HCT116 (cell line): ENCODE results near the gene SLC1A6. TPM values are rescaled to one million over a fixed set of nuclear protein-coding genes. Genes with fewer than 3 reads are reported as not detected.

Experiments used
- ATAC-seq: fragments of 200-7000 bp; cut with Tn5 transposase; 2 replicates; pipeline ENCODE4 v1.9.1; 2020; ENCODE audit warnings: mild to moderate bottlenecking, moderate library complexity
- BruUV-seq: library from RNA; stranded (reverse); fragments of 400-500 nt; replicated peaks from 2 replicates; lab custom pipeline; 2021; lab: Mats Ljungman, UMichigan
- CTCF ChIA-PET: fragments of 300-600 bp; sonication (Branson Sonifier 250); formaldehyde crosslinking; loops from one replicate; lab custom pipeline; 2021; ENCODE audit warnings: antibody characterized with exemption; lab: Charles Lee
- POLR2A ChIA-PET: fragments of 300-600, 350-600 bp; sonication (Branson Sonifier 250); formaldehyde crosslinking; loops from one replicate; lab custom pipeline; 2021; ENCODE audit warnings: antibody characterized with exemption; lab: Charles Lee
- RAD21 ChIA-PET, 2 experiments: fragments of 300-600 bp; sonication (Branson Sonifier 250); formaldehyde crosslinking; loops; one replicate each; lab custom pipeline; 2023; ENCODE audit warnings: low total read pairs in 2 of 2; ENCODE audit not compliant: uncharacterized antibody in 2 of 2, unreplicated experiment in 2 of 2, low non-redundant PET in 1 of 2; lab: Charles Lee
- DNase-seq: peaks from one replicate; pipeline ENCODE4 v3.0.0-alpha.2; 2010; ENCODE audit warnings: low read depth, low spot score
- H2AFZ ChIP-seq: fragments of 200-600 bp; shearing (Covaris generic), sonication (generic); 2 replicates; pipeline ENCODE4 v1.6.1; 2017; ENCODE audit warnings: low read depth, mixed run types, mixed read lengths, antibody characterized with exemption, low read length; ENCODE audit not compliant: poor library complexity, severe bottlenecking
- H3K27ac ChIP-seq: 2 replicates; pipeline ENCODE4 v1.5.1; 2012; ENCODE audit warnings: low read depth, low read length
- H3K27me3 ChIP-seq: fragments of 200-600 bp; sonication (generic); 2 replicates; pipeline ENCODE4 v1.6.1; 2016; ENCODE audit warnings: mixed run types, low read length, mixed read lengths; ENCODE audit not compliant: insufficient read depth
- H3K36me3 ChIP-seq, 2 experiments: fragments of 200-500 bp in 1 of 2; fragments of 200-600 bp in 1 of 2; sonication (Bioruptor generic) in 1 of 2; sonication (generic) in 1 of 2; 2 replicates each; pipeline versions ENCODE4 v1.5.1 to v1.6.1; 2014 to 2016; ENCODE audit warnings: low read length in 2 of 2, inconsistent platforms in 1 of 2, mixed read lengths in 1 of 2, mixed run types in 1 of 2; ENCODE audit not compliant: insufficient read depth in 2 of 2, control insufficient read depth in 1 of 2
- H3K4me1 ChIP-seq, 2 experiments: fragments of 200-600 bp in 1 of 2; sonication (generic) in 1 of 2; 2 replicates each; pipeline versions ENCODE4 v1.5.1 to v1.6.1; 2012 to 2017; ENCODE audit warnings: low read length in 2 of 2, inconsistent platforms in 1 of 2, mild to moderate bottlenecking in 1 of 2, mixed read lengths in 1 of 2, mixed run types in 1 of 2, moderate library complexity in 1 of 2; ENCODE audit not compliant: insufficient read depth in 2 of 2, control insufficient read depth in 1 of 2
- H3K4me2 ChIP-seq: fragments of 200-600 bp; sonication (generic); 2 replicates; pipeline ENCODE4 v1.6.1; 2017; ENCODE audit warnings: mixed run types, low read length, mixed read lengths
- H3K4me3 ChIP-seq, 2 experiments: fragments of 200-600 bp in 1 of 2; sonication (generic) in 1 of 2; replicated peaks in 1 of 2; 2 replicates each; pipeline ENCODE4 v1.5.1; 2011 to 2016; ENCODE audit warnings: low read length in 2 of 2, control low read depth in 1 of 2, low read depth in 1 of 2, mild to moderate bottlenecking in 1 of 2, mixed read lengths in 1 of 2, mixed run types in 1 of 2
- H3K79me2 ChIP-seq: fragments of 200-600 bp; sonication (generic); 2 replicates; pipeline ENCODE4 v1.6.1; 2017; ENCODE audit warnings: mild to moderate bottlenecking, mixed run types, low read length, moderate library complexity, mixed read lengths; ENCODE audit not compliant: insufficient read depth
- H3K9ac ChIP-seq: fragments of 200-600 bp; sonication (generic); 2 replicates; pipeline ENCODE4 v1.6.1; 2016; ENCODE audit warnings: low read length, mixed read lengths
- H3K9me2 ChIP-seq: fragments of 200-600 bp; sonication (generic), shearing (Covaris generic); 2 replicates; pipeline ENCODE4 v1.6.1; 2017; ENCODE audit warnings: mixed run types, mild to moderate bottlenecking, moderate library complexity; ENCODE audit not compliant: insufficient read depth
- H3K9me3 ChIP-seq, 2 experiments: fragments of 200-500 bp in 1 of 2; fragments of 200-600 bp in 1 of 2; sonication (Bioruptor generic) in 1 of 2; sonication (generic) in 1 of 2; 2 replicates each; pipeline ENCODE4 v1.6.1; 2014 to 2017; ENCODE audit warnings: low read length in 2 of 2, mixed read lengths in 2 of 2, inconsistent platforms in 1 of 2, low read depth in 1 of 2, mild to moderate bottlenecking in 1 of 2, mixed run types in 1 of 2, moderate library complexity in 1 of 2; ENCODE audit not compliant: control insufficient read depth in 1 of 2, insufficient read depth in 1 of 2
- H4K20me1 ChIP-seq: fragments of 200-600 bp; sonication (generic), shearing (Covaris generic); 2 replicates; pipeline ENCODE4 v1.6.1; 2017; ENCODE audit warnings: mixed run types, mild to moderate bottlenecking, moderate library complexity; ENCODE audit not compliant: insufficient read depth
- EZH2 ChIP-seq: fragments of 200-600 bp; sonication (generic); IDR thresholded peaks from 2 replicates; pipeline ENCODE4 v1.6.1; 2017; ENCODE audit warnings: antibody characterized with exemption, mixed run types
- EZH2phosphoT487 ChIP-seq: fragments of 200-600 bp; IDR thresholded peaks from 2 replicates; pipeline ENCODE4 v1.6.1; 2018; ENCODE audit warnings: antibody characterized with exemption, borderline replicate concordance
- JUND ChIP-seq: IDR thresholded peaks from 2 replicates; pipeline ENCODE4 v1.6.1; 2012
- POLR2AphosphoS5 ChIP-seq: IDR thresholded peaks from 2 replicates; pipeline ENCODE4 v1.6.1; 2011; ENCODE audit warnings: mild to moderate bottlenecking, low read depth, low read length, moderate library complexity
- RAD21 ChIP-seq: IDR thresholded peaks from 2 replicates; pipeline ENCODE4 v1.6.1; 2012; ENCODE audit warnings: low read depth, mild to moderate bottlenecking
- SP1 ChIP-seq: IDR thresholded peaks from 2 replicates; pipeline ENCODE4 v1.6.1; 2012; ENCODE audit warnings: low read depth
- SRF ChIP-seq: IDR thresholded peaks from 2 replicates; pipeline ENCODE4 v1.6.1; 2012; ENCODE audit warnings: low read depth
- ZFX ChIP-seq: fragments of 450-650 bp; IDR thresholded peaks from 2 replicates; pipeline ENCODE4 v1.6.1; 2017
- intact Hi-C: fragments of 100-400 bp; cut with micrococcal nuclease; formaldehyde crosslinking; loops from 2 replicates; pipeline ENCODE4 v1.10.0; 2022
- total RNA-seq: library from RNA; stranded (reverse); gene quantifications from one replicate; pipeline ENCODE4 v1.2.1, GENCODE V29; 2021; ENCODE audit not compliant: unreplicated experiment
- TF ChIP-seq, protein P1 (sequence below): IDR thresholded peaks from 2 replicates; pipeline ENCODE4 v1.6.1; 2012
- TF ChIP-seq, protein P2 (sequence below): IDR thresholded peaks from 2 replicates; pipeline ENCODE4 v1.6.1; 2012; ENCODE audit warnings: low read depth

Gene SLC1A6
- total RNA-seq, 1 experiment from 2014 or later = not detected

DNA sequence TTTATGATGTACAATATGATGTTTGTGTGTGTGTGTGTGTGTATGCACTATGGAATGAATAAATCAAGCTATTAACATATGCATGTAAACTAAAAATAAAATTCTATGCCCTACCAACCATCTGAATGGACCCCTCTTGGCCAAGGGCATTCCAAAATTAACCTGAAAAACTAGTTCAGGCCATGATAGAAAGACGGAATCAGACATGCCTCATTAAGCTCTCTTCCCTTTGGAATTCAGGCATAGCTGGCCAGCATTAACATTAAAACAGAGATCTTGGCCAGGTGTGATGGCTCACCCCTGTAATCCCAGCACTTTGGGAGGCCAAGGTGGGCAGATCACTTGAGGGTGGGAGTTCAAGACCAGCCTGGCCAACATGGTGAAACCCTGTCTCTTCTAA, 18.3 kb upstream of the SLC1A6 start:
- Histone ChIP-seq H3K27ac (no peak overlapping the region), H3K9me2 (no peaks in the 10 kb centered on the region), H3K9me3 (no peaks in the 10 kb centered on the region), H3K4me3 (no peak overlapping the region), H3K4me1 (no peaks in the 10 kb centered on the region), H3K79me2 (no peaks in the 10 kb centered on the region), H3K4me2 (no peak overlapping the region), H3K36me3 (no peaks in the 10 kb centered on the region), H3K9ac (no peak overlapping the region), H2AFZ (no peak overlapping the region), H4K20me1 (no peaks in the 10 kb centered on the region), H3K27me3 (peaks cover 55% of the 10 kb centered on the region)
- ChIA-PET RAD21 (no interaction called here), CTCF (no interaction called here), POLR2A (no interaction called here)
- BruUV-seq = no TSS peak
- DNase-seq = no peak
- intact Hi-C loops = no loop called here
- ATAC-seq = no peak
- TF ChIP-seq JUND (no peak), EZH2 (no peak), POLR2AphosphoS5 (no peak), EZH2phosphoT487 (no peak), SRF (no peak), SP1 (no peak), RAD21 (no peak), ZFX (no peak)
- TF ChIP-seq, protein P1, sequence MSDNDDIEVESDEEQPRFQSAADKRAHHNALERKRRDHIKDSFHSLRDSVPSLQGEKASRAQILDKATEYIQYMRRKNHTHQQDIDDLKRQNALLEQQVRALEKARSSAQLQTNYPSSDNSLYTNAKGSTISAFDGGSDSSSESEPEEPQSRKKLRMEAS = no peak
- TF ChIP-seq, protein P2, sequence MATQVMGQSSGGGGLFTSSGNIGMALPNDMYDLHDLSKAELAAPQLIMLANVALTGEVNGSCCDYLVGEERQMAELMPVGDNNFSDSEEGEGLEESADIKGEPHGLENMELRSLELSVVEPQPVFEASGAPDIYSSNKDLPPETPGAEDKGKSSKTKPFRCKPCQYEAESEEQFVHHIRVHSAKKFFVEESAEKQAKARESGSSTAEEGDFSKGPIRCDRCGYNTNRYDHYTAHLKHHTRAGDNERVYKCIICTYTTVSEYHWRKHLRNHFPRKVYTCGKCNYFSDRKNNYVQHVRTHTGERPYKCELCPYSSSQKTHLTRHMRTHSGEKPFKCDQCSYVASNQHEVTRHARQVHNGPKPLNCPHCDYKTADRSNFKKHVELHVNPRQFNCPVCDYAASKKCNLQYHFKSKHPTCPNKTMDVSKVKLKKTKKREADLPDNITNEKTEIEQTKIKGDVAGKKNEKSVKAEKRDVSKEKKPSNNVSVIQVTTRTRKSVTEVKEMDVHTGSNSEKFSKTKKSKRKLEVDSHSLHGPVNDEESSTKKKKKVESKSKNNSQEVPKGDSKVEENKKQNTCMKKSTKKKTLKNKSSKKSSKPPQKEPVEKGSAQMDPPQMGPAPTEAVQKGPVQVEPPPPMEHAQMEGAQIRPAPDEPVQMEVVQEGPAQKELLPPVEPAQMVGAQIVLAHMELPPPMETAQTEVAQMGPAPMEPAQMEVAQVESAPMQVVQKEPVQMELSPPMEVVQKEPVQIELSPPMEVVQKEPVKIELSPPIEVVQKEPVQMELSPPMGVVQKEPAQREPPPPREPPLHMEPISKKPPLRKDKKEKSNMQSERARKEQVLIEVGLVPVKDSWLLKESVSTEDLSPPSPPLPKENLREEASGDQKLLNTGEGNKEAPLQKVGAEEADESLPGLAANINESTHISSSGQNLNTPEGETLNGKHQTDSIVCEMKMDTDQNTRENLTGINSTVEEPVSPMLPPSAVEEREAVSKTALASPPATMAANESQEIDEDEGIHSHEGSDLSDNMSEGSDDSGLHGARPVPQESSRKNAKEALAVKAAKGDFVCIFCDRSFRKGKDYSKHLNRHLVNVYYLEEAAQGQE = no peak
